Measurements from ENCODE around the gene TRMO.
"Not testable (repeated sequence)": the region's sequence is repeated elsewhere in the genome, so short reads cannot be mapped to it uniquely, and the experiment has no call there.

TRMO gene, protein sequence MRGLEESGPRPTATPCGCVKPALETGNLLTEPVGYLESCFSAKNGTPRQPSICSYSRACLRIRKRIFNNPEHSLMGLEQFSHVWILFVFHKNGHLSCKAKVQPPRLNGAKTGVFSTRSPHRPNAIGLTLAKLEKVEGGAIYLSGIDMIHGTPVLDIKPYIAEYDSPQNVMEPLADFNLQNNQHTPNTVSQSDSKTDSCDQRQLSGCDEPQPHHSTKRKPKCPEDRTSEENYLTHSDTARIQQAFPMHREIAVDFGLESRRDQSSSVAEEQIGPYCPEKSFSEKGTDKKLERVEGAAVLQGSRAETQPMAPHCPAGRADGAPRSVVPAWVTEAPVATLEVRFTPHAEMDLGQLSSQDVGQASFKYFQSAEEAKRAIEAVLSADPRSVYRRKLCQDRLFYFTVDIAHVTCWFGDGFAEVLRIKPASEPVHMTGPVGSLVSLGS
- total RNA-seq = 28.2 to 52.8 reads per million in 2 experiments

DNA sequence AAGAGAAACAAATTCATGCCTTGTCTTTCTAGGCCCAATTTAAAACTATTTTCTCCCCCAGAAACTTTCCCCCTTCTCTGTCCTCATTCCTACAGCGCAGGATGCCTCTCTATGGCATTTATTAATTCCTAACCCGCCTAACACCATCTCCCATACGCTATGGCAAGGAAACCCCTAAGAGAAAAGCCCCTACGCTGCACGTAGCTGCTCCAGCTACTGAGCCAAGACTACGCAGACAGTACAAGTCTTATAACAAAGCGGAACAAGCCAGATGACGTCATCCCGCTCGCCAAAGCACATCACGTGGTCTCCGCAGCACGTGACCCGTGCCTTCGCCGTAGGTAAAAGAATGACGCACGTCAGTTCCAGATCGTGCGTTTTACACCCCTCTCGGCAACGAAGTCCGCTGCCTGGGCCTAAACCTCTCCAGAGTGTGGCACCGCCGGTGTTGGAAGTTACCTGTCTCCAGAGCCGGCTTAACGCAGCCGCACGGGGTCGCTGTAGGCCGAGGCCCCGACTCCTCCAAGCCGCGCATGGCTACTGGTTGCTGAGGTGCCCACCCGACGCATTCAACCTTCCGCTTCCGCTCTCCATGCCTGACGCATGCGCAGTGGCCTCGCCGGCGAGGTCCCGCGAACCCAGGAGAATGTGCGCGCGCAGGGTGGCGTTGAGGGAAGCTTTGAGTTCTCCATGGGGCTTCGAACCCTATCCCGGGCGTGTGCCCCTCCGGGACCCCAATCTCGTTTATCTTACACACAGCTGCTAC lies at the start of gene TRMO:
Gene TRMO (minus strand): TSS at position 542 of the 766 bp plus-strand sequence. CDS start 7 bp downstream, at position 535.
- peak; percentile 96 for DNase-seq (ENCODE audit: low read depth)

DNA sequence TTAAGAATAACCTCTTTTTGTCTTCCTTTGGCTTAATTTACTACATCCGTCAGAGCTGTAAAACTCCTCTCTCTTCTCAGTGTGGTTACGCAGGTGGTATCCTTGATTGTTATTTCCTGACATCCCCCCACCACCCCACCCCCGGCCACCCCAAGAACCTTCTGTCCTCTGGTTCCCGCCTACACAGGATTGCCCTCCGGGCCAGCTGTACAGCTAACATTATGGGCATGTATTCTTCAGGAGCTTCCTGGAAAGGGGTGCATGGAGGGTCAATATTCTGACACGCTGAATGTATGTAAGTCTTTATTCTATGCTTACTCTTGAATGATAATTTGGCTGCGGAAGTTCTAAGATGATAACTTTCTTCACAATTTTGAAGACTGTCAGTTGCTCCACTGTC lies 47.9 kb upstream of the TRMO start:
- no peak for DNase-seq (ENCODE audit: low read depth)

DNA sequence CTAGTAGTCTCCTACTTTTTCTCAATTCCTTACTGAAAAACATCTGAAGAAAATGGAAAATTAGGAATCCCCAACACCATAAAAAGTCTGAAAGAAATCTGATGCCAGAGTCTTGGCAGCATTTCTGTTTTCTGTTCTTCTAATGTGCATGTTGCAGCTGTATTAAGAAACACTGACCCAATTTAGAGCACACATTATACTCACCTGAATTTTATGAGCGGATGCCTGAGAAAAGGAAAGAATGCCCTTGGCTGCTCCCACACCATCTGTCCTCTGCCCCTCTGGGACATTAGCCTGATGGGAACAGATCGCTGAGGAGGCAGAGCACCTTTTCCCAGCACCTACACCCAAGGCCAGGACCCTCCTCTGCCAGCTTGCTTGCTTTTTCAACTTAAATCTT lies 46.7 kb upstream of the TRMO start:
- no peak for DNase-seq (ENCODE audit: low read depth)

DNA sequence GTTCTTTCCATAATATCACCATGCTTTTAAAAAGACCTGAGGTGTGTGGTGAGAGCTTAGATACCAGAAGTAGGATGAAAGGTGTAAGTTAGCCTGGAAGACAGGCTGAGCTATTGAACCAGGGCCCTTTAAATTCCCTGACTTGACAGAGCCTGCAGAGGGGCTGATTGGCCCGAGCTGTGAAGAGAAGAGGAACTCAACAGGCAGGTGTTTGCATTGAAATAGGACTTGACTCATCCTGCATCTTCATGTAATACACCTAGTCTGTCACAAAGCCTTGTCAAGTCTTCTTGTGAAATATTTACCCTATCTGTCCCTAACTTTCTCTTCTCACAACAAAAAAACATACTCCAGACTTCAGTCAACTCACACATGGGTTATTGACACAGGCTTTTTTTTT lies 44.2 kb upstream of the TRMO start:
- DNase-seq (ENCODE audit: low read depth) = no peak

DNA sequence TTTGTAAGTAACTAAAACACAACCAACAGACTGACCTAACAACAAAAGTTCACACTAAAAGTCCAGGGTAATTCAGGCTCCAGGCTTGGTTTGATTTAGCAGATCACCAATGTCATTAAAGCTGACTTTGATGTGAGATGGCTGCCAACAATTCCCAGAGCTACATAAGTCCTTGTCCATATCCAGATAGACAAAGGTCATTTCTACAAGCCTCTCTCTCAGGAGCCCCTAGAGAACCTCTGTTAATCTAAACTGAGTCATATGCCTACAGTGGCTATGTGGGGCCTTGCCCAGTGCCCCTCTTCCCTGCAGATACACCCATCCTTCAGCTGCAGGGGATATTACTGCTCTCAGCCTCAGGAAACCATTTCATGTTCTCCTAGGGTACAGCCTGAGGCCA lies 42.6 kb upstream of the TRMO start:
- DNase-seq (ENCODE audit: low read depth) = no peak

DNA sequence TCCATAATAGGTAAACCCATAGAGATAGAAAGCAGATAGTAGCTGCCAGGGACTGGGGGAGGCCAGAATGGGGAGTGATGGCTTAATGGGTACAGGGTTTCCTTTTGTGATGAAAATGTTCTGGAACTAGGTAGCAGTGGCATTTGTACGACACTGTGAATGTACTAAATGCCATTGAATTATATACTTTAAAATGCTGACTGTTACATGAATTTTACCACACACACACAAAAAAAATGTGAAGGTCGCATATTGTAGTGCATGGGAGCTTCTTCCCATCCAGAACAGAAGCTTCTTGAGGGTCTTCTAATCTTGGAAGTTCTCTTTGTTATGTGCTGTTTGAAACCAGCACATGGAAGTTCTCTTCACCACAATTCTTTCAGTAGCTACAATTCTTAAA lies 40.9 kb upstream of the TRMO start:
- DNase-seq (ENCODE audit: low read depth) = no peak

DNA sequence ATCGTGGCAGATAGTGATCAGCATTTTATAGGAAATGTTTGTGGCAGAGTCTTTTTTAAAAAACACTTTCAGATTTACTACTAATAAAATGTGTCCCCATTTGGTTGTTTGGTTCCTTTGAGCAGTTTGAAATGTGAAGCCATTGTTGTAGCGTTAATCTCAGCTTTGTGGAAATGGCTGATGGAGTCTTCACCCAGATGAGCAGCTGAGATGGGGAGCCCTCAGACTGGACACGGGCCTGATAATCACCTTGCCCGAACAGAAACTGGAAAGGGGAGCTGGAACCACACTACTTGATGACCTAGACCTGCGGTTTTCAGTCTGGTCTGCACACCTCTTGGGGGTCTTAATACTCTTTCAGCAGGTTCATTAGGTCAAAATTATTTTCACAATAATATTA lies 40.3 kb upstream of the TRMO start:
- no peak for DNase-seq (ENCODE audit: low read depth)

DNA sequence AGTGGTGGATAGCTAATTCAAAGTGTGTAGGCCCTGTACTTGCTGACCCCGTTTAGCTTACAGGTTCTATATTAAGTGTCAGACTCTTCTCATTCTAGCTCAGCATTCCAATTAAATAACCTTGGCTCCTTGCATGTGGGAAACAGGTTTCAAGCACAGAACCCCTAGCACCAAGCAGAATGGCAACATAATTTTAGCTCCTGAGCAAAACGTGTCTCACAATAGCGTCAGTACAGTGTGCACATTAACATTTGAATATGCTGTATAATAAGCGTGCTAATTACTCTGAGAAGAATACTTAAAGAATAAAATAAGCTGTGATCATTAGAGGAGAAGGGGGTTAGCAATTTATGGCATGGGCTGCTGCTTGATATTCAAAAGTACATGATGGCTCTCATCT lies 39.8 kb upstream of the TRMO start:
- DNase-seq (ENCODE audit: low read depth) = no peak

DNA sequence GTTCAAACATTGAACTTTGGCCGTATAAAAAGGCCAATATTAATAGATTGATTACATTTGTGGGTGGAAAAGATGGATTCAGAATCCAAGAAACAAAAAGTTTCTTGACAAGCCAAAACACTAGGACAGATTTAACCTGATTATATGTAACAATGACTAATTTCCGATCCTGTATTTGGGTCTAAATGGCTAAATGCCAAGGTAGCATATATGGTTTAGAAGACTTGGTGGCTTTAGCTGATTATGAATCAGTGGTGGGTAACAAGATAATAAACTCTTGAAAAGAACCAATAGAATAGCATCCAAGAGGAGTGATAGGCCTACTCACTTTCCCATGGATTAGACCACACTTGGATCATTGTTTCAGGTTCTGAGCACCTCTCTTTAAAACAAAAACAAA lies 39.1 kb upstream of the TRMO start:
- no peak for DNase-seq (ENCODE audit: low read depth)

DNA sequence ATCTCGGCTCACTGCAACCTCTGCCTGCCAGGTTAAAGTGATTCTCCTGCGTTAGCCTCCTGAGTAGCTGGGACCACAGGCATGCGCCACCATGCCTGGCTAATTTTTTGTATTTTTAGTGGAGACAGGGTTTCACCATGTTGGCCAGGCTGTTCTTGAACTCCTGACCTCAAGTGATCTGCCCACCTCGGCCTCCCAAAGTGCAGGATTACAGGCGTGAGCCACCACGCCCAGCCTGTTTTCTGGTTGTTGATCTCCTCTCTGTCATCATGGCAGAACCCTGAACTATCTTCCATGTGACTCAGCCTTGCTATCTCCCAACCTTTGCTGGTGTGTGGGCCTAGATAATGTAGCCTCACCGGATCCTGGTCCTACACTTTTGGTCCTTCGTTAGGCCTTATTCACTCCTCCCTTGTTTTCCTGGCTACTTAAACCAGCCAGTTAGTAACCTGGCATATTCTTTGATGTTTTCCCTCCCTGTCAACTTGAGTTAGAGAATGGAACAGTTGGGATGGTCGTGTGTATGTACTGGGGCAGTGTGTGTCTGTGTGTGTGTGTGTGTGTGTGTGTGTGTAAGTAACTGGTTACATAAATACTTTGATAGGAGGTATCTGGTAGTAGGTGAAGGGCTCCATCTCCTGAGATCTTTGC lies 38.5 kb upstream of the TRMO start:
- DNase-seq (ENCODE audit: low read depth) = not testable (repeated sequence)

DNA sequence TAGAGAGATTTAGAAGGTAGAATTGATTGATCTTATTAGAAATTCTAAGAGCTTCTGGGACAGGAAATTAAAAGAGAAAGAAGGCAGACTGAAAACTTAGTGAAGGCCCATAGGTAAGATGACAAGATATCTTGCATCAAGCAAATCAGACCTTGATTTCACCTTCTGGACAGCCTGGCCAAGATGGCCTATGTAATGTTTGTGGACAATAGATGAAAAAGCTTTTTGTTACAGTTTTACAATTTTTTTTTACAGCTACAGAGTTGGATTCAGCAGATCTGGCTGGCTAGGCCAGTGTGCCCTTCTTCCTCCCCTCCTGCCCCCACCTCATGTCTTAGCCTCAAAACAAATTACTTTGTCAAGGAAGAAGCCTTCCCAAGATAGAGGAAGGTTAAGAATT lies 37.3 kb upstream of the TRMO start:
- DNase-seq (ENCODE audit: low read depth) = no peak

DNA sequence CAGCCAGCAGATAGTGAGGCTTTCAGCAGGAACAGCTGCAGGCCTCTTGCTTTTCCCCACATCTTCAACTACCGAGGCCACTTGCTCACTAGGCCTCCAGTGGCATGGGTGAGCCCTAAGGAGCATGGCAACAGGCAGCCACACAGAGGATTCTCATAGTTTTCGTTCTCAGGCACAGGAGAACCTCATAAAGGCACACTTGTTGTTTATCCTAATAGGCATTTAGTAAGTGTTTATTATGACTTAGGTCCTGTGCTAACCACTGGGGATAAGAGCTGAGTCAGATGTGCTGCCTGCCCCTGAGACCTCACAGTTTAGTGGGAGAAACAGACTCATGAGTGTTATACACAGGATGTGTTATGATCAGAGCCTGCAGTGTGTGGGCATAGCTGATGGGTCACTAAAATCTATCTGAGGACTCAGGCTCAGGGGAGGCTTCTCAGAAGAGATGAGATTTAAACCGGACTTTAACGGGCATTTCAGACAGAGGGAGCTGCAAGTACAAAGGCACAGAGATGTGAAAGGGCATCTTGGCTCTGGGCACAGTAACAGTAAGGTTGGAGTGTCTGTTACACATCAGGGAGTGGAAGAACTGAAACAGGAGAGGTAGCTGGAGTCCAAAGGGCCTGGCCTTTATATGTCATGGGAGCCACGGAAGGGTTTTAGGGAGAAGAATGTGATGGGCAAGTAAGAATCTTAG lies 36.7 kb upstream of the TRMO start:
- no peak for DNase-seq (ENCODE audit: low read depth)

DNA sequence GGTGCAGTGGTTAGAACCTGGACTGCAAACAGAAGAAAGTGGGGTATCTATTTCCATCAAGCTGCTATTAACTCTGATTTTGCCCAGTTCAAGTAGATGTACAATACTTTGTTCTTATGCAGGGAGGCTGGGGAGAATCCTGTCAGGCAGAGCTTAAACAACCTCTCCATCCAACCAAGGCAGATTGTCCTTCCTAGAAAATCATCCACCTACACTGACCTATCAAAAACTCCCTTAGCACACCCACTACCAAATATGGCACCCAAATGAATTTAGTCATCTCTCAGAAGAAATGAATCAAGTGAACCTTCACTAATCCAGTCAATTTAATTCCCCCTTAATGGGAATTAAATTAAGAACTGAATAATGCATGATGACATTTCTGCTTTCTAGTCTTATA lies 34.0 kb upstream of the TRMO start:
- DNase-seq (ENCODE audit: low read depth) = no peak

DNA sequence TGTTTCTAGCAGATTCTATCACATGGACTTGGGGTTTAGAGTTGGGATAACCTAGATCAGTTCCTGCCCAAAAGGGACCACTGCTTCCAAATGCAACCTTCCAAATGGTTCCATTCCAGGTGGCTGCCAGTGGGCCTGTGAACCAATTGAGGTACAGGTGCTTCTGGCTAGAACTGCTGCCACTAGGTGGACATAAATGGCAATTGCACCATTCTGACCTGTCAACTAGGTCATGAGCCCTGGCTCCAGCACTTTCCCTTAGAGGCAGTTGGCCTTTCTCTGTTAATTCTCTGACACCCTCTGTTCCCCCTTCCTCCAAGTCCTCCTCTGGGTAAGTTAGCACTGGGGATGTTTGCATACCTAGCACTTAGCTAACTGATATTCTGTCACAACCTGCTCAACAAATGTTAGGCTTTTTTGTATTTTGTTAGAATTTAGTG lies 32.3 kb upstream of the TRMO start:
- DNase-seq (ENCODE audit: low read depth) = peak; percentile 26

DNA sequence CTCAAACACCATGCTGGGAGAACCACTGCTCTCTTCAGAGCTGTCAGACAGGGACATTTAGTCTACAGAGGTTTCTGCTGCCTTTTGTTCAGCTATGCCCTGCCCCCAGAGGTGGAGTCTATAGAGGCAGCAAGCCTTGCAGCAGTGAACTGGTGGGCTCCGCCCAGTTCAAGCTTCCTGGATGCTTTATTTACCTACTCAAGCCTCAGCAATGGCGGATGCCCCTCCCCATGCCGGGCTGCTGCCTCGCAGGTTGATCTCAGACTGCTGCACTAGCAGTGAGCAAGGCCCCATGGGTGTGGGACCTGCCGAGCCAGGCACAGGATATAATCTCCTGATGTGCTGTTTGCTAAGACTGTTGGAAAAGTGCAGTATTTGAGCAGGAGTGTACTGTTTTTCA lies 28.6 kb upstream of the TRMO start:
- not testable (repeated sequence) for DNase-seq (ENCODE audit: low read depth)

DNA sequence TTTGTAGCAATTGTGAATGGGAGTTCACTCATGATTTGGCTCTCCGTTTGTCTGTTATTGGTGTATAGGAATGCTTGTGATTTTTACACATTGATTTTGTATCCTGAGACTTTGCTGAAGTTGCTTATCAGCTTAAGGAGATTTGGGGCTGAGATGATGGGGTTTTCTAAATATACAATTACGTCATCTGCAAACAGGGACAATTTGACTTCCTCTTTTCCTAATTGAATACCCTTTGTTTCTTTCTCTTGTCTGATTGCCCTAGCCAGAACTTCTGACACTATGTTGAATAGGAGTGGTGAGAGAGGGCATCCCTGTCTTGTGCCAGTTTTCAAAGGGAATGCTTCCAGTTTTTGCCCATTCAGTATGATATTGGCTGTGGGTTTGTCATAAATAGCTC lies 24.8 kb upstream of the TRMO start:
- not testable (repeated sequence) for DNase-seq (ENCODE audit: low read depth)

DNA sequence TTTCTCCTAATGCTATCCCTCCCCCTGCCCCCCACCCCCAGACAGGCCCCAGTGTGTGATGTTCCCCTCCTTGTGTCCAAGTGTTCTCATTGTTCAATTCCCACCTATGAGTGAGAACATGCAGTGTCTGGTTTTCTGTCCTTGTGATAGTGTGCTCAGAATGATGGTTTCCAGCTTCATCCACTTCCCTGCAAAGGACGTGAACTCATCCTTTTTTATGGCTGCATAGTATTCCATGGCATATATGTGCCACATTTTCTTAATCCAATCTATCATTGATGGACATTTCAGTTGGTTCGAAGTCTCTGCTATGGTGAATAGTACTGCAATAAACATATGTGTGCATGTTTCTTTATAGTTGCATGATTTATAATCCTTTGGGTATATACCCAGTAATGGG lies 23.2 kb upstream of the TRMO start:
- DNase-seq (ENCODE audit: low read depth) = not testable (repeated sequence)

DNA sequence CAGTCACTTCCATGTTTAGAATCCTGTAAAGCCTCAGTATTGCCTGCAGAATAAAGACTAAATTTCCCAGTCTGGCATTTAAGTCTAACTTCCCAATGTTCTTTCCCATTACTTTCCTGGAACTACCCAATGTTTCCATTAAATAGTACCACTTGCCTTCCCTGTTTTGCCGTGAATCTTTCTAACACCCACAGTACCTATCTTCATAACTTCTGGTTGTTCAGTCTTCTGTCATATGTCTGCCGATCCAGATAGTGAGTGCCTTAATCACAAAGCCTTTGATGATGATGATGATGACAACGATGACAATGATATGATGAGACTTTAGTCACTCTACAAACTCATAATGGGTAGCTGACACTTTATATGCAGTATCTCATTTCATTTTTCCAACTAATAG lies 22.3 kb upstream of the TRMO start:
- DNase-seq (ENCODE audit: low read depth) = no peak

DNA sequence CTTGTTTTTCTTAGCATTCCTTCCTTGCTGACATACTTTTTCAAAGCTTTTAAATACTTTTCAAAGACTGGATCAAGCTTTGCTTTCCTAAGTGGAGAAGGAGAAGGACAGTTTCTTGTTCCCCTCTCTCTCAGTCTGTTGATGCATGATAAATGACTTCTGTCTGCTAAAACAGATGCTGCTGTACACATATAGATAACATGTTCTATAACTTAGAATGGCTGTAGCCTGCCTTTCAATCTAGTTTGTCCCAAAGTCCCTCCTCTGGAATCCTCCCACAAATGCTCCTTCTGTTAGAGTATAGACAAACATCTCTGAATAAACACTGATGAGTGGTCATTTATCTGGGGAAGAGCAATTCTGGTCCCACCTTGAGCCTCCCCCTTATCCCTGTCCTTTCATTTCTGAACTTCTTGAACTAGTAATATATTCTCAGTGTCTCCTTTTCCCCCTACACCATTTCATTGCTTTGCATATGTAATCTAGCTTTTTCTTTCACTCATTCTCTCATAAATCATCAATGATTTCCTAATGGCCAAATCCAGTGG lies 21.1 kb upstream of the TRMO start:
- DNase-seq (ENCODE audit: low read depth) = no peak

DNA sequence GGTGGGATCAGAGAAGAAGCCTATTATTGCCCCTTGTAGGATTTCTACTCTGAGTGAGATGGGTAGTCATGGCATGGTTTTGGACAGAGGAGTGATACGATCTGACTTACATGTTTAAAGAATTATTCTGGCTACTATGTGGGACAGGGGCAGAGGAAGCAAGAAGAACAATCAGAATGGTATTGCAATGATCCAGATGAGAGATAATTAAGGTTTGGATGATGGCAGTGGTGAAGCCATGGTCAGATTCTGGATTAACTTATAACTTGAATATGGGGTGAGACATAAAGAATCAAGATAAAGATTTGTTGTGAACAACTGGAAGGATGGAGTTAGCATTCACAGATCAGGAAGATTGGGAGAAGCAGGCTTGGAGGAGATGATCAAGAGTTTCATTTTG lies 19.0 kb upstream of the TRMO start:
- no peak for DNase-seq (ENCODE audit: low read depth)

DNA sequence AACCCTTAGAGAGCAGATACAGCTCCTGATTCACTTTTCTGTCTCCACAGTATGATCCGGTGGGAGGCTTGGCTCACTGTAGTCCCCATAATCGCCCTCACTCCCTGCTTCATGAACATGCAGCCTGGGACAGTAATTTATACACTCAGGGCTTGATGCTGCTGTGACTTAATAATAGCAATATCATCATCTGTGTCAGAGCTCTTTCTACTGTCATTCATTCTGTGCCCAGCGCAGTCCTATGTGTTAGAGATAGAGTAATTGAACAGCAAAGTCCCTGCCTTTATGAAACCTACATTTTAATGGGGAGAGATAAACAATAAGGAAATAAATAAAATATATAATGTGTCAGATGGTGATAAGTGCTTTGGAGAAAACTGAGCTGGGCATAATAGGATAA lies 18.4 kb upstream of the TRMO start:
- no peak for DNase-seq (ENCODE audit: low read depth)

DNA sequence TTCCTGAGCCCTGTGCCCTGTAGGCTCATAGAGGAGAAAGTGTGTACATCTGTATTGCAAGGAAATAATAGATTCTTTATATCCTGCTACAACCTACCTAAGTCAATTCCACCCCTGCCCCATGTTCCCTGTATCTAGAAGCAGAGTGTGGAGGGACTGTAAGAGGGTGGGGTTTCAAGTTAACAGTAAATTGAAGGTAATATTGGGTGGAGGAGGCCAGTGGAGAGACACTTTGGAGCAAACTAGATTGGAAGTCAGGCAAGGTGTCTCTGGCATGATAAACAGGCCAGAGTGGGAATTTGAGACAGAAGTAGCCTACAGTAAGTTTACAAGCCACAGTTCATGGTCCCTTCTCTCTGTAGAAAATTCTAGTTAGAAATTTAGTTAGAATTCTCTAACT lies 17.9 kb upstream of the TRMO start:
- DNase-seq (ENCODE audit: low read depth) = no peak
